Neutrophil (primary cell): Measurements from ENCODE around the gene HIVEP3.
"Not testable (repeated sequence)": the region's sequence is repeated elsewhere in the genome, so short reads cannot be mapped to it uniquely, and the experiment has no call there.

Experiments used
- H3K27ac ChIP-seq: fragments of 200-600 bp; sonication (generic); 2 replicates; pipeline ENCODE4 v1.5.1; 2016; ENCODE audit warnings: mild to moderate bottlenecking, moderate library complexity
- H3K27me3 ChIP-seq: fragments of 200-600 bp; sonication (generic); 2 replicates; pipeline ENCODE4 v1.6.0; 2016; ENCODE audit warnings: mild to moderate bottlenecking
- H3K36me3 ChIP-seq: fragments of 200-600 bp; sonication (generic); 2 replicates; pipeline ENCODE4 v1.5.1; 2017
- H3K4me1 ChIP-seq, 2 experiments: fragments of 200-600 bp in 1 of 2; sonication (generic) in 1 of 2; 1 replicate in 1 of 2; 2 replicates in 1 of 2; pipeline versions ENCODE4 v1.5.1 to v1.6.1; 2013 to 2016; ENCODE audit warnings: low read depth in 1 of 2, low read length in 1 of 2, mild to moderate bottlenecking in 1 of 2, moderate library complexity in 1 of 2; ENCODE audit not compliant: control insufficient read depth in 1 of 2, insufficient read depth in 1 of 2
- H3K4me3 ChIP-seq, 2 experiments: fragments of 200-600 bp in 1 of 2; sonication (generic) in 1 of 2; 1 replicate in 1 of 2; 2 replicates in 1 of 2; pipeline ENCODE4 v1.5.1; 2013 to 2016; ENCODE audit warnings: low read depth in 1 of 2, low read length in 1 of 2, mild to moderate bottlenecking in 1 of 2, moderate library complexity in 1 of 2
- H3K9me3 ChIP-seq: fragments of 200-600 bp; sonication (generic); 2 replicates; pipeline ENCODE4 v1.5.1; 2016
- TF ChIP-seq, protein P1 (sequence below): fragments of 200-600 bp; sonication (generic); IDR thresholded peaks from 2 replicates; pipeline ENCODE4 v1.5.1; 2016; ENCODE audit warnings: antibody characterized with exemption

Gene HIVEP3

DNA sequence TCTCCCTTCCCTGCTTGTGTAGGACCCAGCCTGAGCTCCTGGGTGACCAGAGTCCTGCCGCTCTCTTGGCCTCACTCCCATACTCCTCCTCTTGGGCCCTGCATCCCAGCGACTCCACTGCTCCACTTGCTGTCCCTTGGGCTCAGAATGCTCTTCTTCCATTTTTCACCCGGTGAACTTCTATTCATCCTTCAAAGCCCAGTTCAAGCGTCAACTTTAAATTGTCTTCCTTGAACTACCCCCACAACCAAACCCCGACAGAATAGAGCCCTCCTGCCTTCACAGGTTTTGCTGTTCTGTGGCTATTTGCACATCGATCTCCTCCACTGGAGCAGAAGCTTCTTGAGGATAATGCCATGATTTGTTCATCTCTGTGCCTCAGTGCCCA is 218.9 kb downstream of the HIVEP3 start:
- TF ChIP-seq, protein P1, sequence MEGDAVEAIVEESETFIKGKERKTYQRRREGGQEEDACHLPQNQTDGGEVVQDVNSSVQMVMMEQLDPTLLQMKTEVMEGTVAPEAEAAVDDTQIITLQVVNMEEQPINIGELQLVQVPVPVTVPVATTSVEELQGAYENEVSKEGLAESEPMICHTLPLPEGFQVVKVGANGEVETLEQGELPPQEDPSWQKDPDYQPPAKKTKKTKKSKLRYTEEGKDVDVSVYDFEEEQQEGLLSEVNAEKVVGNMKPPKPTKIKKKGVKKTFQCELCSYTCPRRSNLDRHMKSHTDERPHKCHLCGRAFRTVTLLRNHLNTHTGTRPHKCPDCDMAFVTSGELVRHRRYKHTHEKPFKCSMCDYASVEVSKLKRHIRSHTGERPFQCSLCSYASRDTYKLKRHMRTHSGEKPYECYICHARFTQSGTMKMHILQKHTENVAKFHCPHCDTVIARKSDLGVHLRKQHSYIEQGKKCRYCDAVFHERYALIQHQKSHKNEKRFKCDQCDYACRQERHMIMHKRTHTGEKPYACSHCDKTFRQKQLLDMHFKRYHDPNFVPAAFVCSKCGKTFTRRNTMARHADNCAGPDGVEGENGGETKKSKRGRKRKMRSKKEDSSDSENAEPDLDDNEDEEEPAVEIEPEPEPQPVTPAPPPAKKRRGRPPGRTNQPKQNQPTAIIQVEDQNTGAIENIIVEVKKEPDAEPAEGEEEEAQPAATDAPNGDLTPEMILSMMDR = no peak
- Histone ChIP-seq H3K27ac (no peak overlapping the region), H3K27me3 (no peaks in the 10 kb centered on the region), H3K9me3 (no peaks in the 10 kb centered on the region), H3K4me3 (no peak overlapping the region), H3K36me3 (no peaks in the 10 kb centered on the region), H3K4me1 (peaks cover 5% of the 10 kb centered on the region in 2 experiments)

DNA sequence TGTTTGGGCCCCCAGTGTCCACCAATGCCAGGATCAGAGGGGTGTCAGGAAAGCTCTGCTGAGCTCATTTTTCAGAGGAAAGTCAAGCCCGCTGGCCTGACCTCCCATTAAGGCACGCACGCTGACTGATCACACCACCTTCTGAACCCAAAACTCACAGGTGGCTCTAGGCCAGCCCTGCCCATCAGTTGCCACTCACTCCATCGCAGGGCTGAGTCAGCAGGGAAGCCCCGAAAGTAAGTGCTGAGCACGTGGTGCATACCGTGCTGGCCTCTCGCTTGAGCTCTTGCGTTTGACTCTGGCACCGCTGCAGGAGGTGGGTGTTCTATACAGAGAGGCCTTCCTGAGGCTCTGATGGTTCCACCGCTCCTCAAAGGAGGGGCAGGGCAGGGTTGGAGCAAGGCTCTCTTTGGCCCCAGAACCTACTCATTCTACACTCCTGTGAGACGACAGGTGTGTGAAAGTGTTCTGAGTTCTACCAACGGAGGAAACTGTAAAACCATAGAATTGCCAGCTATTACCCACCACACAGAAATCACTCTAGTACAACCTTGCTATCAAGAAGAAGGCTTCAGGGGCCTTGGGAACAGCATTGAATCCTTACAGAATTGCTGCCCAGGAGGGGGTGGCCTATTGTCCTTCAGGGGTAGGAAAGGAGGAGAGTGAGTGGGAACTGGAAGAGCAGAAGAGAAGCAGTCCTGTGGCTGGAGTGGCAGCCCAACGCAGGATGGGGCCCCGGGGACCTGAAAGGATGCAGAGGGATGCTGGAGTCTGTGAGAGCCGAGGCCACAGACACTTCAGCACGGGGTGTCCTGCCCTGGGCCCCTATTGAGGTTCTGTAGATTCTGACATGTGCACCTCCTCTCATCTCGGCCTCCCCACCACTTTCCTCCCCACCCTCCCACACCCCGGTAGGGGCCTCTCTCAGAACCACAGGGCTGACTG is 219.5 kb downstream of the HIVEP3 start:
- Histone ChIP-seq H3K9me3 (no peaks in the 10 kb centered on the region), H3K4me1 (peaks cover 5% of the 10 kb centered on the region in 2 experiments), H3K36me3 (no peaks in the 10 kb centered on the region), H3K4me3 (no peak overlapping the region), H3K27me3 (no peaks in the 10 kb centered on the region), H3K27ac (no peak overlapping the region)
- TF ChIP-seq, protein P1 = no peak

DNA sequence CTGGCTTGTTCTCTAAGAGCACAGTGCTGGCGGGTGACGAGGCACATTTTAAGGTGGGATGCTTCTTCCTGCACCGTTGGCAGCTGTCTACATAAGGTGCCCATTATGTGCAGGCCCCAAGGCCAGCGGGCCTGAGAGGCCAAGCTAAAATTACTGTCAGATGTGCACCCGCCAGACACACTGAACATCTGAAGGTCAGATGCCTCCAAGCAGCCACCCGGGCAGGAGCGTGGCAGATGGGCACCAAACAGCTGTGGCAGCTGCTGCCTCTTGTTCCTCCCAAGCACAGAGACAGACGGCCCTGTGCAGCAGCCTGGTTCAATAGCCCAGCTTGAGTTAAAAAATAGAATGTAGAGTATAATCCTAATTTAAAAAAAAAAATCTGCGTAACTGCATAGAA is 222.3 kb downstream of the HIVEP3 start:
- TF ChIP-seq, protein P1 = no peak
- Histone ChIP-seq H3K9me3 (no peaks in the 10 kb centered on the region), H3K4me1 (no peaks in the 10 kb centered on the region), H3K36me3 (no peaks in the 10 kb centered on the region), H3K27ac (no peak overlapping the region), H3K27me3 (no peaks in the 10 kb centered on the region), H3K4me3 (no peak overlapping the region)

DNA sequence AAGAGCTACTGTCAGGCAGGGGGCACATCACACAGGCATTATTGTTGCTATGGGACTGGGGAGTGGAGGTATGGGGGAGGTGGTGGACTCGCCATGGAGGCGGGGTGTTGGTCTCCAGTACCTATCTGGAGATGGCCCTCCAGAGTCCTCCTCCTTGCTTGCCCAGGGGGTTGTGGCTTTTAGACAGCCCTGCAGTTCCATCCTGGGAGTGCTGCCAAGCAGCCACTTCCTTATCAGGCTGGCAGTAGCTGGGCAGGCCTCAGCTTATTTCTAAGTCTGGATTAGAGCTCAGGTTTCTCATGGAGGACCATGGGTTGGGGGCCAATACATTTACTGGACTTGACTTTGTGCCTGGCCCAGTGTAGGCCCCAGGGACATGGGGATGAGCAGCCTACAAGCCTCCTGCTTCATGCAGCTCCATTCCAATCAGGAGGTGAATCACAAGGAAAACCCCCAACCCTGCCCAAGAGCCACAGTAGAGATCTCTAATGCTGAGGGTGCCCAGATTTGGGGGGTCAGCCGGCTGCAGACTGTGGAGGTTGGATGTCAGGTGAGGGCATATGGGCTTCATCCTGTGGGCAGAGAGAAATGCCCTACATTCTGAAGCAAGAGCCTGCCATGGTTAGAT is 223.5 kb downstream of the HIVEP3 start:
- TF ChIP-seq, protein P1 = no peak
- H3K27ac ChIP-seq = no peak overlapping the region
- H3K36me3 ChIP-seq = no peaks in the 10 kb centered on the region
- H3K4me3 ChIP-seq = no peak overlapping the region
- no peaks in the 10 kb centered on the region for H3K27me3 ChIP-seq
- no peaks in the 10 kb centered on the region for H3K9me3 ChIP-seq
- H3K4me1 ChIP-seq = no peaks in the 10 kb centered on the region

DNA sequence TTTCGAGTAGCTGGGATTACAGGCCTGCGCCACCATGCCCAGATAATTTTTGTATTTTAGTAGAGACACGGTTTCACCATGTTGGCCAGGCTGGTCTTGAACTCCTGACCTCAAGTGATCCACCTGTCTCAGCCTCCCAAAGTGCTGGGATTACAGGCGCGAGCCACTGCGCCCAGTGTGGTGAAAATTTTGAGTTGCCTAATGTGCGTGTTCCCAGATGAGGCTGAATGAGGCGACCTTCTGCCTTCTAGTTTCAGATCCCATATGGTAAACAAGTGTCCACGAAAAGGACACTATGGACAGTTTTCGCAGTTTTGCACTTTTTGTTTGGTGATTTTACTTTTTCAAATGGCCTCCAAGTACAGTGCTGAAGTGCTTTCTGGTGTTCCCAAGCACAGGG is 226.8 kb downstream of the HIVEP3 start:
- H3K27ac ChIP-seq, H3K4me3 ChIP-seq, H3K27me3 ChIP-seq, H3K9me3 ChIP-seq, H3K4me1 ChIP-seq, H3K36me3 ChIP-seq: not testable (repeated sequence)

DNA sequence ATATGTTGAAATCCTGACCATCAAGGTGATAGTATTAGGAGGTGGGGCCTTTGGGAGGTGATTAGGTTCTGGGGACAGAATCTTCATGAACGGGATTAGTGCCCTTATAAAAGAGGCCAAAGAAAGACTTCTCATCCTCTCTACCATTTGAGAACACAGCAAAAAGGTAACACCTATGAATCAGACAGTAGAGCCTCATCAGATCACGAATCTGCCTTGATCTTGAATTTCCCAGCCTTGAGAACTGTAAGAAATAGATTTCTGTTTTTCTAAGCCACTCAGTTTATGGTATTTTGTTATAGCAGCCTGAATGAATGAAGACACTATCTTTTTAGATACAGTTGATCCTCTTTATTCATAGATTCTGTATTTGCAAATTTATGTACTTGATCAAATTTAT is 227.3 kb downstream of the HIVEP3 start:
- Histone ChIP-seq H3K4me3 (no peak overlapping the region), H3K36me3 (no peaks in the 10 kb centered on the region), H3K9me3 (no peaks in the 10 kb centered on the region), H3K27ac (no peak overlapping the region), H3K27me3 (no peaks in the 10 kb centered on the region), H3K4me1 (peaks cover 10 to 12% of the 10 kb centered on the region in 2 experiments)
- TF ChIP-seq, protein P1 = no peak
